Adrenal gland (tissue), 12 donors: ENCODE data around the gene KCNK3. TPM values are rescaled to one million over a fixed set of nuclear protein-coding genes. Genes with fewer than 3 reads are reported as not detected.

Experiments
- DNase-seq, 7 donors: peaks; one replicate each; pipeline ENCODE4 v3.0.0-alpha.2; 2019 to 2020
- H3K27ac ChIP-seq, 5 donors: fragments of 200-600 bp; sonication (generic) in 4 of 5; 1 replicate in 3 of 5; 2 replicates in 2 of 5; pipeline versions ENCODE4 v1.5.1 to v1.8.0; 2016 to 2020; ENCODE audit warnings: mild to moderate bottlenecking in 1 of 5
- H3K27me3 ChIP-seq: fragments of 200-600 bp; 2 replicates; pipeline ENCODE4 v1.8.0; 2021
- H3K36me3 ChIP-seq, 2 donors: fragments of 200-600 bp; replicated peaks in 1 of 2; 1 replicate in 1 of 2; 2 replicates in 1 of 2; pipeline versions ENCODE4 v1.5.1 to v1.8.0; 2018 to 2022
- H3K4me1 ChIP-seq, 2 donors: fragments of 200-600 bp; replicated peaks in 1 of 2; 1 replicate in 1 of 2; 2 replicates in 1 of 2; pipeline versions ENCODE4 v1.5.1 to v1.8.0; 2018 to 2021
- H3K4me3 ChIP-seq, 4 donors: fragments of 200-600 bp; sonication (generic) in 3 of 4; one replicate each; pipeline ENCODE4 v1.5.1; 2016 to 2018
- H3K9me3 ChIP-seq, 3 donors: fragments of 200-600 bp; sonication (generic) in 1 of 3; replicated peaks in 1 of 3; 1 replicate in 2 of 3; 2 replicates in 1 of 3; pipeline versions ENCODE4 v1.5.1 to v1.8.0; 2016 to 2021
- CTCF ChIP-seq, 6 experiments: fragments of 450-650 bp in 4 of 6; fragments of 200-600 bp in 2 of 6; sonication (generic) in 1 of 6; IDR thresholded peaks; 1 replicate in 5 of 6; 2 replicates in 1 of 6; pipeline versions ENCODE4 v1.5.1 to v1.8.0; 2016 to 2021; ENCODE audit warnings: antibody characterized with exemption in 6 of 6, mild to moderate bottlenecking in 2 of 6, moderate library complexity in 1 of 6
- POLR2A ChIP-seq, 2 donors: fragments of 450-650 bp; IDR thresholded peaks; one replicate each; pipeline ENCODE4 v1.6.1; 2017; ENCODE audit warnings: antibody characterized with exemption in 2 of 2, mild to moderate bottlenecking in 2 of 2, moderate library complexity in 1 of 2
- WGBS, 4 donors: extraction: QIAGEN DNeasy Blood & Tissue Kit in 2 of 4; methylation state at CpG; one replicate each; pipeline versions ENCODE4 v1.1.5 to v1.1.7; 2013 to 2017; 5-methylcytosine and 5-hydroxymethylcytosine counted together
- intact Hi-C, 2 donors: fragments of 100-400 bp; cut with DNase I; formaldehyde crosslinking; loops; one replicate each; pipeline versions ENCODE4 v1.14.1 to v1.15.0; 2022 to 2023
- polyA plus RNA-seq, 3 donors: library from polyadenylated mRNA; stranded (reverse); fragments of 200-250 nt in 2 of 3; fragments of 350-450 nt in 1 of 3; fragmentation: Illumina TruSeq in 1 of 3; extraction: RNeasy Lipid Tissue Mini Kit (QIAGEN cat#74804) in 1 of 3; gene quantifications; one replicate each; pipeline ENCODE4 v1.2.3, GENCODE V29; 2013 to 2014
- total RNA-seq, 9 donors: library from RNA; depleted of rRNA in 4 of 9; stranded (reverse); fragments of >200 nt in 4 of 9; fragments of 120-200 nt in 1 of 9; fragmentation: NEBNext Ultra II Directional in 1 of 9; extraction: Animal tissue kit (Norgen Biotek cat#: 25700) in 1 of 9; gene quantifications; one replicate each; pipeline versions ENCODE4 v1.1.0 to v1.2.4, GENCODE V29; 2013 to 2023
- donor health status: healthy with polysubstance abuse.
- donor health status: Bipolar disorder and iron deficiency.
- donor health status: DM: yes; HTN: yes; CAD: no.
- donor health status: DM: no; HTN: no; CAD: no.
- donor health status: DM: no; HTN: no; CAD: no.
- donor health status: DM: yes; HTN: yes; CAD: no.

KCNK3 gene
- total and polyA plus RNA-seq, 12 donors: 69.6 to 595 (median 382) TPM

DNA sequence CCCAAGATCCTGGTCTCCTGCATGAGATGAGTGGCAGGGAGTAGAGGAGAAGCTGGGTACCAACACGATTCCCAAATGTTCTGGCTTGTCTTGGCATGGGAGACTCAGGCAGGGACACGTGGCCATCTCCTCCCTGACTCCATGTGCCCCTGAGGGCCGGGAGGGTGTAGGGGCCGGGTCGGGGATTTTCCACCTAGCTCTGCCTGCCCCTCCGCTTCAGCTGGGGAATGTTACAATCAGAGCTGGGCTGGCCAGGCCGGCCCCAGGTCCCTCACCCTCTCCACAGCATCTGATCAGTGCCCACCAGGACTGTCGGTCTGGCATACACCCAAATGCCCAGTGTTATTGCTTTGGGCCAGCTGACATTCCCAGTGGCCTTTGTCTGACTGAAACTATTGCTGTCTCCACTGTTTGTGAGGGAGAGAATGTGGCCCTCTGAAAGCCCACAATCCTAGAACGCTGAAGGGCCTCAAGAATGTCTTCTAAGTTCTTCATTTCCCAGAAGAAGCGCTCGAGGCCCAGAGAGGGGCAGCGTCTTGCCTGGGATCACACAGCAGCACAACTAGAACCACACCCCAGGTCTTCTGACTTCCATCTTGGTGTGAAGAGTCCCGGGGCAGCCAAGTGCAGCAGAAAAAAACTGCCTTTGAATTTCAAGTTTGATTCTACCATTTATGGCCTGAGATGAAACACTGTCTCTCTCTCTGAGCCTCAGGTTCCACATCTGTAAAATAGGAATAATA is 23.2 kb downstream of the KCNK3 start:
- peak in 3 of 7 donors; percentile 40 to 73 (median 66) for DNase-seq
- H3K27me3 ChIP-seq: no peaks in the 10 kb centered on the region
- peaks cover 62 to 96% of the 10 kb centered on the region in 2 donors for H3K4me1 ChIP-seq
- peak overlapping the region; percentile 19 to 99 (median 97) for H3K27ac ChIP-seq
- no peaks in the 10 kb centered on the region for H3K36me3 ChIP-seq
- intact Hi-C loops: no loop called here
- H3K9me3 ChIP-seq: no peaks in the 10 kb centered on the region
- no peak overlapping the region for H3K4me3 ChIP-seq
- 54 to 75% (median 64%) methylated on average over 7 to 13 of the region's 13 CpGs for WGBS, 4 donors
- TF ChIP-seq POLR2A (IDR thresholded peaks at IDR 0.05) (peak in 1 of 2 donors; percentile 24), CTCF (IDR thresholded peaks at IDR 0.05) (no peak)

DNA sequence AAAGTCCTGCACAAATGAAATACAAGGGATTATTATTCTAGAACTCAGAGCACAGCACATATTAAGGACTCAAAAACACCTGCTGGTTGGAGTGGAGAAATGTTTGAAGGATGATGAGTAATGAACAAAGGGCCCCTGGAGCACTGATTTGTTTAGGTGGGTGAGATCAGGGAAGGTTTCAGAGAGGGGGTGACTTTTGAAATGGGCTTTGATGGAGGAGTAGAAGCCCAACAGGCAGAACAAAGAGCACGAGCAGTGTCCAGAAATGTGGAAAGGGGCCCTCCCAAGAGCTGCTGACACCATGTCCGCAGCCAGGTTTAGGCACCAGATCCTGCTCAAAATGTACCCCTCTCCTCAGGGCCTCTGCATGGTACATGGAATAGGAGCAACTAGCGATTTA is 23.8 kb downstream of the KCNK3 start:
- no peak for DNase-seq
- Histone ChIP-seq H3K36me3 (no peaks in the 10 kb centered on the region), H3K27ac (peak overlapping the region; percentile 19 to 99 (median 97)), H3K4me3 (no peak overlapping the region), H3K9me3 (no peaks in the 10 kb centered on the region), H3K4me1 (peaks cover 62 to 96% of the 10 kb centered on the region in 2 donors), H3K27me3 (no peaks in the 10 kb centered on the region)
- WGBS, 4 donors: 75 to 88% (median 85%) methylated on average over 3 of the region's 3 CpGs
- TF ChIP-seq CTCF (IDR thresholded peaks at IDR 0.05): no peak
- no peak for TF ChIP-seq POLR2A (IDR thresholded peaks at IDR 0.05)
- intact Hi-C loops: no loop called here

DNA sequence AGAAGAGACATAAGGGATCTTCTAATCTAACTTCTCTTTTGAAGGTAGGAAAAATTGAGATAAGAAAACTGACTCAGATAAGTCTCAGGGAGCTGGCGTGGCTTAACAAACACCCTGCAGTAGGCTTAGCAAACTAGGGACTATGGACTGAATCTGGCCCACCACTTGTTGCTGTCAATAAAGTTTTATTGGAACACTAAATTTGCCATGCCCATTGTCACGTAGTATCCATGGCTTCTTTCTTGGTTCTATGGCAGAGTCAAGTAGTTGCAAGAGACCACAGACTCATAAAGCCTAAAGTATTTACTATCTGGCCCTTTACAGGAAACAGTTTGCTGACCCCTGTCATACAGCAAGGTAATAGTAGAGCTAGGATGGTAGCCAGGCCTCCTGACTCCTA is 24.2 kb downstream of the KCNK3 start:
- H3K4me3 ChIP-seq: no peak overlapping the region
- 68 to 85% (median 70%) methylated on average over 2 of the region's 2 CpGs for WGBS, 4 donors
- no peaks in the 10 kb centered on the region for H3K36me3 ChIP-seq
- peak overlapping the region; percentile 39 to 99 (median 97) for H3K27ac ChIP-seq
- intact Hi-C loops: no loop called here
- no peaks in the 10 kb centered on the region for H3K9me3 ChIP-seq
- TF ChIP-seq POLR2A (IDR thresholded peaks at IDR 0.05) (no peak), CTCF (IDR thresholded peaks at IDR 0.05) (no peak)
- DNase-seq: no peak
- H3K4me1 ChIP-seq: peaks cover 62 to 96% of the 10 kb centered on the region in 2 donors
- H3K27me3 ChIP-seq: no peaks in the 10 kb centered on the region

DNA sequence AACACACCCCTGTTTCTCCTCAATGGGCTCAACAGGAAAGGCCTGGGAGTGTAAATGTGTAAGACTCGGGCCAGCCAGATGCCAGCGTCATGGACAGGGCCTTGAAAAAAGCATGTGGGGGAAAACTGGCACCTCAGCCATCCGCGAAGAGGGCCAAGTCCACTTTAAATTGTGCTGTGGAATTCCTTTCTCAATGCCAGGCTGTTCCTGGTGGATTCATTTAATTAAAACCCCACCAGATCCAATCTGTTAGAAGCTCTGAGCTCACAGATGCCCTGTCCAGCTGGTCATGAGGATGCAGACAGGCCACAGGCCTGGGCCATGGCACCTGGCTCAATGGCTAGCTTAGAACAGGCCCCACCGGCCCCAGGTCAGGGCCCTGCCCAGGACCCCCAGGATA is 24.8 kb downstream of the KCNK3 start:
- peak overlapping the region; percentile 39 to 99 (median 97) for H3K27ac ChIP-seq

More for the DNA sequence above, 24.8 kb downstream of the KCNK3 start:
- peak in 5 of 7 donors; percentile 68 to 73 (median 69) for DNase-seq
- WGBS, 4 donors: 42 to 61% (median 49%) methylated on average over 5 of the region's 5 CpGs
- H3K9me3 ChIP-seq: no peaks in the 10 kb centered on the region
- TF ChIP-seq CTCF (IDR thresholded peaks at IDR 0.05) (no peak), POLR2A (IDR thresholded peaks at IDR 0.05) (no peak)
- intact Hi-C loops: no loop called here
- peaks cover 62 to 96% of the 10 kb centered on the region in 2 donors for H3K4me1 ChIP-seq
- H3K4me3 ChIP-seq: no peak overlapping the region
- no peaks in the 10 kb centered on the region for H3K36me3 ChIP-seq
- no peaks in the 10 kb centered on the region for H3K27me3 ChIP-seq
